ENCODE results near the gene MCF2L2.

Gene MCF2L2

DNA sequence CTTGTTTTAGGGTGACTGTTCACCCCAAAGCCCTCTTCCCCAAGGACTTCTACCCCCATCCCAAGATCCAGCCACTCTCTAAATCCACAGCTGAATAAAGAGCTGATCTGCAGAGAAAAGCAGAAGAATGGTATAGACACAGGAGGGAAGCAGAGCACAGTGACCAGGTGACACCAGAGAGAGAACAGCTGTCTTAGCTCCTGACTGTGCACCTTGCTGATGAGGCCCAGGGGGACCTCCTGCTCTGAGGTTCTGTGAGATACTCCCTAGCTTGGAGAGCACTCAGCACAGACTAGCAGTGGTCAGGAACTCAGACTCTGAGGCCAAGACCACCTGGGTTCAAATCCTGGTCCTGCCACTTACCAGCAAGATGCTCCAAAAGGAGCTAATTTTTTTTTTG lies 17.7 kb downstream of the MCF2L2 start:
- no peak for DNase-seq (ENCODE audit: low read depth)
- H3K4me3 ChIP-seq (replicated peaks; ENCODE audit: low read depth, low read length): no peak overlapping the region
- TF ChIP-seq, protein P1, sequence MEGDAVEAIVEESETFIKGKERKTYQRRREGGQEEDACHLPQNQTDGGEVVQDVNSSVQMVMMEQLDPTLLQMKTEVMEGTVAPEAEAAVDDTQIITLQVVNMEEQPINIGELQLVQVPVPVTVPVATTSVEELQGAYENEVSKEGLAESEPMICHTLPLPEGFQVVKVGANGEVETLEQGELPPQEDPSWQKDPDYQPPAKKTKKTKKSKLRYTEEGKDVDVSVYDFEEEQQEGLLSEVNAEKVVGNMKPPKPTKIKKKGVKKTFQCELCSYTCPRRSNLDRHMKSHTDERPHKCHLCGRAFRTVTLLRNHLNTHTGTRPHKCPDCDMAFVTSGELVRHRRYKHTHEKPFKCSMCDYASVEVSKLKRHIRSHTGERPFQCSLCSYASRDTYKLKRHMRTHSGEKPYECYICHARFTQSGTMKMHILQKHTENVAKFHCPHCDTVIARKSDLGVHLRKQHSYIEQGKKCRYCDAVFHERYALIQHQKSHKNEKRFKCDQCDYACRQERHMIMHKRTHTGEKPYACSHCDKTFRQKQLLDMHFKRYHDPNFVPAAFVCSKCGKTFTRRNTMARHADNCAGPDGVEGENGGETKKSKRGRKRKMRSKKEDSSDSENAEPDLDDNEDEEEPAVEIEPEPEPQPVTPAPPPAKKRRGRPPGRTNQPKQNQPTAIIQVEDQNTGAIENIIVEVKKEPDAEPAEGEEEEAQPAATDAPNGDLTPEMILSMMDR (IDR thresholded peaks at IDR 0.05; ENCODE audit: low read length, missing control alignments): no peak

DNA sequence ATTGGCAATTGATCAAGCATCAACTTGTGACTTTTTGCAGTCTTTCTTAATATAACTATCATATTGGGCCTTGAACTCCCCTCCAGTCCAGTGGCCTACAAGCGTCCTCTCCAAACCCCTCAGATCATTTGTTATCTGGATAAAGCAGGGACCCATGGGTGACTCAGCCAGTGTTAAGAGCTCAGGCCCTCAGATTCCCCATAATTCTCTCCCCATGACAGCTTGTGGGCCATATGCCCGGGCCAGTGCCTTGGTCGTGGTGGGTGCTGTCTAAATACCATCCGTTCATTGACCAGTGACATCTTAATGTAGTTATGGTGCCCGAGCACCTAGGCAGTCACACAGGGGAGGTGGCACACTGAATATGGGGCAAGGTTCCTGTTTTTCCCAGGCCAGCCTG lies 18.1 kb downstream of the MCF2L2 start:
- TF ChIP-seq, protein P1 (IDR thresholded peaks at IDR 0.05; ENCODE audit: low read length, missing control alignments): no peak
- H3K4me3 ChIP-seq (replicated peaks; ENCODE audit: low read depth, low read length): no peak overlapping the region
- DNase-seq (ENCODE audit: low read depth): no peak

DNA sequence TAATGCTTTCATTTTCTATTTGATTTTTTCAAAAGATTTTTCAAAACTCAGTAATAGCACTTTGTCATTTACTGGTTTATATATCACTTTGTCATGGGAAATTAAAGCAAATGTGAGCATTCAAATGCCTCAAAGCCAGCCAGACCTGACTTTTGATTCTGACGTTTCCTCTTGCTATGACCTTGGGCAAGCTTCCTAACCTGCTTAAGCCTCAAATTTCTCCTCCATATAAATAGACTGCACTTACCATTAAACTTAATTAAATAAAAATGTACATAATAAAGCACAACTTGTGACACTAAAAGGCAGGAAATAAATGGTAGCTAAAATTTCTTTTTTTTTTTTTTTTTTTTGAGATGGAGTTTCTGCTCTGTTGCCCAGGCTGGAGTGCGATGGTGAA lies 19.2 kb downstream of the MCF2L2 start:
- TF ChIP-seq, protein P1 (IDR thresholded peaks at IDR 0.05; ENCODE audit: low read length, missing control alignments): no peak
- no peak for DNase-seq (ENCODE audit: low read depth)
- no peak overlapping the region for H3K4me3 ChIP-seq (replicated peaks; ENCODE audit: low read depth, low read length)

DNA sequence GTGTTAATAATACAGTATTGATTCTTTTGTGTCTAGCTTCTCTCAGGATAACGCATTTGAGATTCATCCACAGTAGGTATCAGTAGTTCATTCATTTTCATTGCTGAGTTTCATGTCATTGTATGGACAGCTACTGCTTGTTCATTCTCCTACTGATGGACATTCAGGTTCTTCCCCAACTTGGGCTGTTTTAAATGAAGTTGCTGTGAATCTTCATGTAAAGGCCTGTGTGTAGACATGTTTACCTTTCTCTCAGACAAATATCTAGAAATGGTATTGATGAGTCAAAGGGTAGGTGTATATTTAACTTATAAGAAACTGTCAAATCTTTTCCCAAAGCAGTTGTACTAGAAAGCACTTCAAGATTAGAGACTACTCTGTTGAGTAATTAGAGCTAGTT lies 26.7 kb downstream of the MCF2L2 start:
- DNase-seq (ENCODE audit: low read depth): no peak
- TF ChIP-seq, protein P1 (IDR thresholded peaks at IDR 0.05; ENCODE audit: low read length, missing control alignments): no peak
- H3K4me3 ChIP-seq (replicated peaks; ENCODE audit: low read depth, low read length): no peak overlapping the region

DNA sequence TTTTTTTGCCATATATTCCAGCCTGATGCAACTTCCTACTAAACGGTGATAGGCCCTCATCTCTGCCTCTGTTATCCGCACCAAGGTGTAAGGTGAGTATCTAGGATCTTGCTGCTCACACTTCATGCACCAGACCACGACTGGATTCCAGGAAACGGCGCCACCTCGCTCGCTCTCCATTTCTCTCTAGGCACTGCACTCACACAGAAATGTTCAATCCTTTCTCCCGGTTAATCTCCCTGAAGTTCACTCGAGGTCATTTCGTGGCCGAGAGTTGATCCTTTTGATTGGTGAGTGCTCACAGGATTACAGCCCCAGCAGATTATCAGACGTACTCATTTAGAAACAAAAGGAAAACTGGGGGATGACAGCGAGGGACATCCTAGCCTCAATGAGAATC lies 28.1 kb downstream of the MCF2L2 start:
- DNase-seq (ENCODE audit: low read depth): no peak
- TF ChIP-seq, protein P1 (IDR thresholded peaks at IDR 0.05; ENCODE audit: low read length, missing control alignments): no peak
- H3K4me3 ChIP-seq (replicated peaks; ENCODE audit: low read depth, low read length): no peak overlapping the region

DNA sequence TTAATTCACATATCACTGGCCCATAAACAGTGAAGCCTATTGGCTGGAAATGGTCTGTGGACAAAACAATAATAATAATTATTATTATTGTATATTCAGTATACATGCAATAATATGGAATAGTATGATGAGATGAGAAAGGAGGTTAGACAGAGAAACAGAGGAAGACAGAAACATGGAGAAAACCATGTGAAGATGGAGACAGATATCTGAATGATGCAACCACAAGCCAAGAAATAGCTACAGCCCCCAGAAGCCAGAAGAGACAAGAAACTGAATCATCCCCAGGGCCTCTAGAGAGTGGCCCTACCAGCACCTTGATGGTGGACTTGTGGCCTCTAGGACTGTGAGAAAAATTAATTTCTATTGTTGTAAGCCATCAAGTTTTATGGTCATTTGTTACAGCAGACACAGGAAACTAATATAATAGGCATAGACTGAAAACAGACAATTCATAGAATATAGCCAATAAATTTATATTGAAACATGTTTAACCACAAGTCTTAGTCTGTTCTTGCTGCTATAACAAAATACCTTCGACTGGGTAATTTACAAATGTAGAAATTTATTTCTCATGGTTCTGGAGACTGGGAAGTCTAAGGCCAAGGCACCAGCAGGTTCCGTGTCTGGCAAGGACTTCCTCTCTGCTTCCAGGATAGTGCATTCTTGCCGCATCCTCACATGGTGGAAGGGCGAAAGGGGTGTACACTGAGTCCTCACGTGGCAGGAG lies 31.6 kb downstream of the MCF2L2 start:
- TF ChIP-seq, protein P1 (IDR thresholded peaks at IDR 0.05; ENCODE audit: low read length, missing control alignments): no peak
- DNase-seq (ENCODE audit: low read depth): no peak
- H3K4me3 ChIP-seq (replicated peaks; ENCODE audit: low read depth, low read length): no peak overlapping the region

DNA sequence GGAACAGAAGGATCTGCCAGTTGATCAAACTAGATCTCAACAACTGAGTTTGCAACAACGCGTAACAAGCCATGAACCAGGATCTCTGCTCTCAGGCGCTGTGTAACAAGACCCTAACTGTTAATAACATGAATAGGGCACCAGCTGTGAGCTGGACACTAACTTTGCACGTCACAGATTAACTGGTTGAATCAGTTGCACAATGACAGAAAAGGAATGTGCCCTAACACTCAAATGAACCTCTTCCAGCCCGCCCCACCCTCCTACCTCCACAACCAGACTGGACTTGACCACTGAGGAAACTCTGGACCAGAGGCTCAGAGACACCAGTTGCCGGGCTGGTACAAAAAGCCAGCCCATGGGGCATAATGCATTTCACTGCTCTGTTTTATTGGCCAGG lies 34.3 kb downstream of the MCF2L2 start:
- DNase-seq (ENCODE audit: low read depth): peak; percentile 37
- H3K4me3 ChIP-seq (replicated peaks; ENCODE audit: low read depth, low read length): no peak overlapping the region
- TF ChIP-seq, protein P1 (IDR thresholded peaks at IDR 0.05; ENCODE audit: low read length, missing control alignments): no peak
